GM12891 (cell line): ENCODE measurements around the gene SUSD5.

ENCODE experiments used
- PAX5 ChIP-seq: IDR thresholded peaks from 2 replicates; pipeline ENCODE4 v1.6.1; 2011; ENCODE audit warnings: low read length, moderate library complexity, mild to moderate bottlenecking; ENCODE audit not compliant: insufficient read depth, severe bottlenecking
- POLR2A ChIP-seq: IDR thresholded peaks from 2 replicates; pipeline ENCODE4 v1.6.1; 2011; ENCODE audit warnings: low read depth, low read length, control low read depth
- POLR2AphosphoS5 ChIP-seq: IDR thresholded peaks from 2 replicates; pipeline ENCODE4 v1.6.1; 2011; ENCODE audit warnings: low read depth, low read length, control low read depth
- TAF1 ChIP-seq: IDR thresholded peaks from 2 replicates; pipeline ENCODE4 v1.6.1; 2011; ENCODE audit warnings: low read depth, low read length, control low read depth

GRCh38 chr3:33152363-33153360 lies 65.9 kb downstream of the SUSD5 start:
- no peak for TF ChIP-seq TAF1
- no peak for TF ChIP-seq POLR2A
- no peak for TF ChIP-seq POLR2AphosphoS5
- TF ChIP-seq PAX5, result no peak
